ENCODE data around the gene AREG. TPM values are rescaled to one million over a fixed set of nuclear protein-coding genes. Genes with fewer than 3 reads are reported as not detected.

Gene AREG
- total and polyA plus RNA-seq, 2 of the 13 experiments (the other 11 are each of a cell fraction or from before 2014, with no cell fraction given) = 6.2 to 7.1 TPM

DNA sequence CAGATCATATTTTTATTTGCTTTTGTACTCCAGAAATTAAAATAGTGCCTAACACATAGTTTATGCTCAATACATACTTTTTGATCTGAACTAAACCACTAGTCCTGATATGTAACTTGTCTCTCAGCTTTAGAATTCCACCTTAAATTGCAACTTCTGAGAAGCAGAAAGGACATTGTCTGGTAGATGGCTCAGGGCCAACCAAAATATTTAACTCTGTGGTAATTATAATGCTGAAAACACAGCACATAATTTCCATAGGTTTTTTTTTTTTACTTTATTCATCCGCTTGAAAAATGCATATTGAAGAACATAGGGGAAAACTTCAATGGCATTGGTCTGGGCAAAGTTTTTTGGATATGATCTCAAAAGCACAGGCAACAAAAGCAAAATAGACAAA lies 59.3 kb downstream of the AREG start:
- Histone ChIP-seq H3K27me3 (ENCODE audit: control insufficient read depth in 1 of 2, insufficient read depth in 2 of 2, low read length in 2 of 2) (no peaks in the 10 kb centered on the region), H4K20me1 (ENCODE audit: insufficient read depth, low read length) (no peaks in the 10 kb centered on the region), H3K4me2 (ENCODE audit: low read depth, low read length) (no peak overlapping the region), H3K9me3 (ENCODE audit: low read length) (no peaks in the 10 kb centered on the region), H3K36me3 (replicated peaks in 1 of 2; ENCODE audit: control insufficient read depth in 1 of 2, insufficient read depth in 2 of 2, low read length in 2 of 2) (no peaks in the 10 kb centered on the region), H3K79me2 (ENCODE audit: insufficient read depth, low read length) (no peaks in the 10 kb centered on the region), H3K4me3 (replicated peaks in 1 of 3; ENCODE audit: insufficient read depth in 1 of 3, low read depth in 2 of 3, low read length in 3 of 3) (no peak overlapping the region), H3K4me1 (ENCODE audit: insufficient read depth, low read length) (peaks cover 15% of the 10 kb centered on the region), H2AFZ (ENCODE audit: low read length) (no peak overlapping the region), H3K9ac (ENCODE audit: insufficient read depth, low read depth, low read length) (no peak overlapping the region), H3K27ac (ENCODE audit: extremely low read length, insufficient read depth, low read length) (no peak overlapping the region)
- FAIRE-seq (no peak), DNase-seq (ENCODE audit: low spot score) (no peak), ATAC-seq (no peak)
- WGBS (ENCODE audit: low lambda C conversion rate) = 37% methylated on average over 1 of the region's 1 CpG
- intact Hi-C loops (cut with micrococcal nuclease; ENCODE audit: unreplicated experiment) (no loop called here), in situ Hi-C loops (cut with HindIII; ENCODE audit: extremely low pct_ligation_motif_present, low pct_unique_long_range_greater_than_20kb) (no loop called here)
- TF ChIP-seq MEIS1 (CRISPR knock-in tag; IDR thresholded peaks at IDR 0.05; ENCODE audit: borderline replicate concordance) (no peak), ZNF703 (CRISPR knock-in tag; IDR thresholded peaks at IDR 0.05; ENCODE audit: borderline replicate concordance) (no peak), IRX3 (CRISPR knock-in tag; IDR thresholded peaks at IDR 0.05; ENCODE audit: borderline replicate concordance, low read depth) (no peak), ZNF282 (IDR thresholded peaks at IDR 0.05; ENCODE audit: partially characterized antibody) (no peak), ZNF781 (CRISPR knock-in tag; IDR thresholded peaks at IDR 0.05; ENCODE audit: borderline replicate concordance, not compliant biosample characterization) (no peak), FOXM1 (CRISPR knock-in tag; IDR thresholded peaks at IDR 0.05) (no peak), PTBP1 (IDR thresholded peaks at IDR 0.05; ENCODE audit: low read depth, low read length, poor library complexity, severe bottlenecking) (no peak)
- no TSS peak for BruUV-seq (replicated peaks)
- ChIA-PET POLR2A (no interaction called here), CTCF (ENCODE audit: low intra/inter-chr PET ratio, low total read pairs) (no interaction called here)

Other genes starting within 250 kb of the AREG start
- gene EPGN, start 136.7 kb upstream of the AREG start, total RNA-seq (2016; rRNA removed; fragmentation: Illumina TruSeq; extraction: Trizol) = not detected in 2 replicates
- gene EPGN, start 136.7 kb upstream of the AREG start, polyA plus RNA-seq (2011; rRNA removed) = not detected in 2 replicates
- 0.13 TPM in 1 of 2 replicates, not detected in the other for gene EREG, start 80.0 kb upstream of the AREG start, total RNA-seq (2016; rRNA removed; fragmentation: Illumina TruSeq; extraction: Trizol)
- gene EREG, start 80.0 kb upstream of the AREG start, polyA plus RNA-seq (2011; rRNA removed) = 0.11 and 0.24 TPM in 2 replicates

Measured in HepG2 (cell line).